Daoy (cell line): ENCODE measurements around the gene DLX2. TPM values are rescaled to one million over a fixed set of nuclear protein-coding genes. Genes with fewer than 3 reads are reported as not detected.
"Not testable (repeated sequence)": the region's sequence is repeated elsewhere in the genome, so short reads cannot be mapped to it uniquely, and the experiment has no call there.

Experiments
- DNase-seq: peaks from one replicate; pipeline ENCODE4 v3.0.0-alpha.2; 2015; ENCODE audit warnings: low read depth
- total RNA-seq: library from RNA; depleted of rRNA; stranded (reverse); fragments of >200 nt; shearing (Covaris generic); gene quantifications from 2 replicates; pipeline ENCODE4 v1.2.3, GENCODE V29; 2014; rRNA removed

Gene DLX2
- 0.51 and 2.2 TPM in 2 replicates for total RNA-seq

GRCh38 chr2:172102391-172103359 is at the start of gene DLX2:
Gene DLX2 (minus strand): TSS chr2:172102900. CDS start chr2:172102538, 362 bp downstream.
- DNase-seq: peak; percentile 95

- DNase-seq: peak; percentile 56
Measured at GRCh38 chr2:172147944-172148650, 45.4 kb upstream of the DLX2 start.

- DNase-seq: no peak
Measured at GRCh38 chr2:172143817-172144216, 41.1 kb upstream of the DLX2 start.

- not testable (repeated sequence) for DNase-seq
Measured at GRCh38 chr2:172138727-172139126, 36.0 kb upstream of the DLX2 start.

- no peak for DNase-seq
Measured at GRCh38 chr2:172137943-172138342, 35.2 kb upstream of the DLX2 start.

GRCh38 chr2:172137109-172137508 is 34.4 kb upstream of the DLX2 start:
- DNase-seq: no peak

GRCh38 chr2:172135446-172135845 is 32.7 kb upstream of the DLX2 start:
- no peak for DNase-seq

- DNase-seq: no peak
Measured at GRCh38 chr2:172134270-172134669, 31.6 kb upstream of the DLX2 start.

GRCh38 chr2:172131713-172132555 is 29.2 kb upstream of the DLX2 start:
- no peak for DNase-seq

GRCh38 chr2:172129404-172129803 is 26.7 kb upstream of the DLX2 start:
- no peak for DNase-seq

- DNase-seq: no peak
Measured at GRCh38 chr2:172128484-172128883, 25.8 kb upstream of the DLX2 start.

GRCh38 chr2:172120118-172120517 is 17.4 kb upstream of the DLX2 start:
- no peak for DNase-seq

- peak; percentile 18 for DNase-seq
Measured at GRCh38 chr2:172119089-172119488, 16.4 kb upstream of the DLX2 start.

GRCh38 chr2:172116107-172116506 is 13.4 kb upstream of the DLX2 start:
- DNase-seq: no peak

- no peak for DNase-seq
Measured at GRCh38 chr2:172114579-172114978, 11.9 kb upstream of the DLX2 start.

GRCh38 chr2:172114176-172114575 is 11.5 kb upstream of the DLX2 start:
- DNase-seq: not testable (repeated sequence)

GRCh38 chr2:172113617-172114016 is 10.9 kb upstream of the DLX2 start:
- peak; percentile 35 for DNase-seq

GRCh38 chr2:172109988-172110811 is 7.5 kb upstream of the DLX2 start:
- DNase-seq: no peak

GRCh38 chr2:172109256-172109987 is 6.7 kb upstream of the DLX2 start:
- DNase-seq: no peak

GRCh38 chr2:172108587-172108930 is 5.9 kb upstream of the DLX2 start:
- DNase-seq: no peak
